HEK293T (cell line): ENCODE measurements around the gene ZNF419.
A peak's percentile ranks its signal among the peaks of the same experiment; 100 is the strongest.
"Not testable (repeated sequence)": the region's sequence is repeated elsewhere in the genome, so short reads cannot be mapped to it uniquely, and the experiment has no call there.

Experiments
- CTCF ChIA-PET: fragments of 350-600 bp; formaldehyde crosslinking; extraction: SDS; loops from one replicate; lab custom pipeline; 2021; ENCODE audit warnings: antibody characterized with exemption, inconsistent platforms; lab: Yijun Ruan, JAX
- POLR2A ChIA-PET: fragments of 350-600 bp; formaldehyde crosslinking; extraction: SDS; loops from one replicate; lab custom pipeline; 2020; ENCODE audit warnings: antibody characterized with exemption, inconsistent platforms; lab: Yijun Ruan, JAX
- DNase-seq: peaks from one replicate; pipeline ENCODE4 v3.0.0; 2012; ENCODE audit warnings: mixed read lengths; ENCODE audit errors: extremely low spot score
- ARNT ChIP-seq: fragments of 450-650 bp; IDR thresholded peaks from 2 replicates; pipeline ENCODE4 v1.6.1; 2017; ENCODE audit warnings: mild to moderate bottlenecking
- BHLHE40 ChIP-seq: fragments of 450-650 bp; IDR thresholded peaks from 2 replicates; pipeline ENCODE4 v1.6.1; 2016; ENCODE audit warnings: mild to moderate bottlenecking, moderate library complexity, borderline replicate concordance
- CTBP1 ChIP-seq: fragments of 450-650 bp; IDR thresholded peaks from 2 replicates; pipeline ENCODE4 v1.6.1; 2016; ENCODE audit warnings: borderline replicate concordance
- ELF4 ChIP-seq: fragments of 450-650 bp; IDR thresholded peaks from 2 replicates; pipeline ENCODE4 v1.6.1; 2017; ENCODE audit warnings: antibody characterized with exemption
- FOXA1 ChIP-seq: fragments of 450-650 bp; IDR thresholded peaks from 2 replicates; pipeline ENCODE4 v1.6.1; 2016; ENCODE audit warnings: mild to moderate bottlenecking
- FOXK2 ChIP-seq: fragments of 450-650 bp; IDR thresholded peaks from 2 replicates; pipeline ENCODE4 v1.6.1; 2016; ENCODE audit warnings: mild to moderate bottlenecking
- FOXM1 ChIP-seq: fragments of 450-650 bp; IDR thresholded peaks from 2 replicates; pipeline ENCODE4 v1.6.1; 2017; ENCODE audit warnings: mild to moderate bottlenecking, borderline replicate concordance
- HDGF ChIP-seq: fragments of 450-650 bp; IDR thresholded peaks from 2 replicates; pipeline ENCODE4 v1.6.1; 2017; ENCODE audit warnings: antibody characterized with exemption, borderline replicate concordance
- L3MBTL2 ChIP-seq: fragments of 450-650 bp; conservative IDR thresholded peaks from 2 replicates; pipeline ENCODE4 v1.6.1; 2016; ENCODE audit warnings: mild to moderate bottlenecking
- LEF1 ChIP-seq: fragments of 450-650 bp; IDR thresholded peaks from 2 replicates; pipeline ENCODE4 v1.6.1; 2017; ENCODE audit warnings: mild to moderate bottlenecking, borderline replicate concordance
- NFRKB ChIP-seq: fragments of 450-650 bp; IDR thresholded peaks from 2 replicates; pipeline ENCODE4 v1.6.1; 2016; ENCODE audit warnings: mild to moderate bottlenecking, moderate library complexity
- PKNOX1 ChIP-seq: fragments of 450-650 bp; IDR thresholded peaks from 2 replicates; pipeline ENCODE4 v1.6.1; 2016
- SP1 ChIP-seq: fragments of 450-650 bp; IDR thresholded peaks from 2 replicates; pipeline ENCODE4 v1.6.1; 2017
- SUZ12 ChIP-seq: fragments of 450-650 bp; IDR thresholded peaks from 2 replicates; pipeline ENCODE4 v1.6.1; 2016; ENCODE audit warnings: mild to moderate bottlenecking
- TARDBP ChIP-seq: fragments of 450-650 bp; IDR thresholded peaks from 2 replicates; pipeline ENCODE4 v1.6.1; 2016
- ZNF384 ChIP-seq: fragments of 450-650 bp; IDR thresholded peaks from 2 replicates; pipeline ENCODE4 v1.6.1; 2016

The ZNF419 gene

GRCh38 chr19:57515255-57515654 lies 27.7 kb downstream of the ZNF419 start:
- ChIA-PET CTCF (no interaction called here), POLR2A (no interaction called here)
- DNase-seq: no peak
- TF ChIP-seq ARNT (no peak), FOXA1 (no peak), SP1 (no peak)

GRCh38 chr19:57518021-57518420 lies 30.5 kb downstream of the ZNF419 start:
- POLR2A ChIA-PET, DNase-seq, CTCF ChIA-PET: not testable (repeated sequence)

GRCh38 chr19:57527136-57527881 lies 39.8 kb downstream of the ZNF419 start, which contains the start of gene ZNF549:
ZNF549 (plus strand) TSS chr19:57527356; CDS start chr19:57527574, 218 bp downstream.
- peak; percentile 83 for TF ChIP-seq L3MBTL2
- no peak for TF ChIP-seq FOXM1
- no peak for TF ChIP-seq LEF1
- no peak for TF ChIP-seq TARDBP
- ChIA-PET POLR2A (no interaction called here), CTCF (no interaction called here)
- peak; percentile 89 for DNase-seq

GRCh38 chr19:57537953-57538547 lies 50.5 kb downstream of the ZNF419 start:
- POLR2A ChIA-PET: no interaction called here
- no peak for DNase-seq
- CTCF ChIA-PET: no interaction called here
- TF ChIP-seq HDGF (no peak), L3MBTL2 (no peak), NFRKB (no peak), ELF4 (no peak), BHLHE40 (no peak), SUZ12 (no peak), SP1 (no peak), ARNT (no peak), PKNOX1 (no peak), FOXA1 (no peak), LEF1 (no peak), TARDBP (no peak), FOXM1 (no peak), CTBP1 (no peak), ZNF384 (no peak), FOXK2 (no peak)
